Psoas muscle (tissue), 8 donors: ENCODE measurements around the gene SLC18A2. TPM values are rescaled to one million over a fixed set of nuclear protein-coding genes. Genes with fewer than 3 reads are reported as not detected.

Experiments used
- ATAC-seq, 4 donors: fragments of 200-7000 bp; cut with Tn5 transposase; one replicate each; pipeline ENCODE4 v1.9.1; 2020; ENCODE audit warnings: moderate library complexity in 3 of 4, mild to moderate bottlenecking in 2 of 4
- DNase-seq, 2 donors: peaks; one replicate each; pipeline ENCODE4 v3.0.0-alpha.2; 2020
- H3K27ac ChIP-seq: fragments of 200-600 bp; one replicate; pipeline ENCODE4 v1.8.0; 2022
- H3K27me3 ChIP-seq, 3 donors: fragments of 200-600 bp in 1 of 3; one replicate each; pipeline versions ENCODE4 v1.6.1 to v1.8.0; 2013 to 2022; ENCODE audit warnings: low read length in 2 of 3, mild to moderate bottlenecking in 2 of 3, moderate library complexity in 1 of 3; ENCODE audit not compliant: insufficient read depth in 3 of 3
- H3K36me3 ChIP-seq, 2 donors: fragments of 200-600 bp in 1 of 2; one replicate each; pipeline versions ENCODE4 v1.6.1 to v1.8.0; 2013 to 2022; ENCODE audit warnings: low read depth in 1 of 2, mild to moderate bottlenecking in 1 of 2, moderate library complexity in 1 of 2; ENCODE audit not compliant: insufficient read depth in 1 of 2
- H3K4me1 ChIP-seq: fragments of 200-600 bp; one replicate; pipeline ENCODE4 v1.8.0; 2022
- H3K4me3 ChIP-seq: fragments of 200-600 bp; one replicate; pipeline ENCODE4 v1.8.0; 2022; ENCODE audit warnings: mild to moderate bottlenecking
- H3K9me3 ChIP-seq: fragments of 200-600 bp; one replicate; pipeline ENCODE4 v1.8.0; 2022
- CTCF ChIP-seq: fragments of 200-600 bp; IDR thresholded peaks from one replicate; pipeline ENCODE4 v1.8.0; 2022; ENCODE audit warnings: antibody characterized with exemption
- WGBS, 3 donors: extraction: QIAGEN DNeasy Blood & Tissue Kit; methylation state at CpG; one replicate each; pipeline versions ENCODE4 v1.1.6 to v1.1.7; 2013; 5-methylcytosine and 5-hydroxymethylcytosine counted together
- intact Hi-C, 2 donors: fragments of 100-400 bp; cut with DNase I; formaldehyde crosslinking; loops; one replicate each; pipeline versions ENCODE4 v1.11.0 to v1.14.2; 2022
- polyA plus RNA-seq, 3 donors: library from polyadenylated mRNA; stranded (reverse); fragments of 200-250 nt; gene quantifications; one replicate each; pipeline ENCODE4 v1.2.3, GENCODE V29; 2013
- total RNA-seq, 4 donors: library from RNA; stranded (reverse); fragmentation: NEBNext Ultra II Directional in 2 of 4; extraction: Animal tissue kit (Norgen Biotek cat#: 25700) in 2 of 4; gene quantifications; one replicate each; pipeline versions ENCODE4 v1.2.1 to v1.2.4, GENCODE V29; 2021 to 2023
- donor health status: healthy with polysubstance abuse.
- donor health status: DM: no; HTN: no; CAD: no; lungs with moderate emphysema.
- donor health status: Bipolar disorder and iron deficiency.
- donor health status: healthy.
- donor health status: DM: yes; HTN: yes; CAD: no.
- donor health status: DM: no; HTN: no; CAD: no.
- donor health status: DM: no; HTN: no; CAD: no.
- donor health status: DM: yes; HTN: yes; CAD: no.

SLC18A2 gene
- total and polyA plus RNA-seq, 7 donors = 0.01 to 0.27 (median 0.10) TPM

- ATAC-seq = no peak
Measured at GRCh38 chr10:117268258-117268657, 27.3 kb downstream of the SLC18A2 start.

GRCh38 chr10:117268907-117269306 lies 28.0 kb downstream of the SLC18A2 start:
- H3K9me3 ChIP-seq = no peaks in the 10 kb centered on the region
- intact Hi-C loops = no loop called here
- H3K4me3 ChIP-seq = no peak overlapping the region
- 95 to 98% (median 95%) methylated on average over 2 of the region's 2 CpGs for WGBS, 3 donors
- no peaks in the 10 kb centered on the region for H3K27me3 ChIP-seq
- H3K36me3 ChIP-seq = no peaks in the 10 kb centered on the region
- TF ChIP-seq CTCF = no peak
- DNase-seq (no peak), ATAC-seq (no peak)
- H3K4me1 ChIP-seq = no peaks in the 10 kb centered on the region
- no peak overlapping the region for H3K27ac ChIP-seq

More at GRCh38 chr10:117268258-117268657, 27.3 kb downstream of the SLC18A2 start:
- Histone ChIP-seq H3K9me3 (no peaks in the 10 kb centered on the region), H3K4me1 (no peaks in the 10 kb centered on the region), H3K27me3 (peaks cover 0 to 1% (median 0%) of the 10 kb centered on the region in 3 donors), H3K36me3 (no peaks in the 10 kb centered on the region), H3K27ac (no peak overlapping the region), H3K4me3 (no peak overlapping the region)
- 88 to 89% (median 89%) methylated on average over 4 of the region's 4 CpGs for WGBS, 3 donors
- intact Hi-C loops = no loop called here
- no peak for TF ChIP-seq CTCF
- DNase-seq = no peak

GRCh38 chr10:117271427-117271826 lies 30.5 kb downstream of the SLC18A2 start:
- Histone ChIP-seq H3K27me3 (no peaks in the 10 kb centered on the region), H3K9me3 (no peaks in the 10 kb centered on the region), H3K36me3 (no peaks in the 10 kb centered on the region), H3K4me1 (no peaks in the 10 kb centered on the region), H3K4me3 (no peak overlapping the region), H3K27ac (no peak overlapping the region)
- ATAC-seq = no peak
- TF ChIP-seq CTCF = no peak
- 80 to 92% (median 87%) methylated on average over 3 of the region's 3 CpGs for WGBS, 3 donors
- intact Hi-C loops = no loop called here
- no peak for DNase-seq

- ATAC-seq = no peak
- Histone ChIP-seq H3K9me3 (no peaks in the 10 kb centered on the region), H3K36me3 (no peaks in the 10 kb centered on the region), H3K4me3 (no peak overlapping the region), H3K27ac (no peak overlapping the region), H3K4me1 (no peaks in the 10 kb centered on the region), H3K27me3 (no peaks in the 10 kb centered on the region)
- DNase-seq = no peak
- WGBS, 3 donors = 64 to 73% (median 67%) methylated on average over 13 of the region's 13 CpGs
- intact Hi-C loops = no loop called here
- TF ChIP-seq CTCF = no peak
Measured at GRCh38 chr10:117272195-117273076, 31.5 kb downstream of the SLC18A2 start.
